Activated T-cell treated with anti-CD3 and anti-CD28 coated beads, Interleukin-2, amount 50 U/mL, for 24 hours (primary cell): ENCODE results near the gene PTGS1.
A peak's percentile ranks its signal among the peaks of the same experiment; 100 is the strongest.
"Not testable (repeated sequence)": the region's sequence is repeated elsewhere in the genome, so short reads cannot be mapped to it uniquely, and the experiment has no call there.

Experiments used
- DNase-seq: peaks from one replicate; pipeline ENCODE4 v3.0.0-alpha.2; 2020
- H3K27ac Mint-ChIP-seq: 2 replicates; pipeline ENCODE4 v1.8.0; 2020; ENCODE audit warnings: mild to moderate bottlenecking, mixed read lengths
- H3K27me3 Mint-ChIP-seq: 2 replicates; pipeline ENCODE4 v1.8.0; 2020; ENCODE audit warnings: mixed read lengths
- H3K36me3 Mint-ChIP-seq: 2 replicates; pipeline ENCODE4 v1.8.0; 2020; ENCODE audit warnings: low read depth, mixed read lengths
- H3K4me1 Mint-ChIP-seq: 2 replicates; pipeline ENCODE4 v1.8.0; 2020; ENCODE audit warnings: low read depth, mixed read lengths
- H3K4me3 Mint-ChIP-seq: 2 replicates; pipeline ENCODE4 v1.8.0; 2020; ENCODE audit warnings: mild to moderate bottlenecking, moderate library complexity, mixed read lengths
- H3K9me3 Mint-ChIP-seq: 2 replicates; pipeline ENCODE4 v1.8.0; 2020; ENCODE audit warnings: mixed read lengths

Gene PTGS1

GRCh38 chr9:122393284-122393983 lies 22.6 kb downstream of the PTGS1 start:
- H3K9me3 Mint-ChIP-seq = no peaks in the 10 kb centered on the region
- no peaks in the 10 kb centered on the region for H3K36me3 Mint-ChIP-seq
- H3K27me3 Mint-ChIP-seq = peaks cover 50% of the 10 kb centered on the region
- H3K4me3 Mint-ChIP-seq = no peak overlapping the region
- no peak for DNase-seq
- H3K27ac Mint-ChIP-seq = no peak overlapping the region
- H3K4me1 Mint-ChIP-seq = no peaks in the 10 kb centered on the region

- no peak for DNase-seq
- H3K4me3 Mint-ChIP-seq = no peak overlapping the region
- peaks cover 50% of the 10 kb centered on the region for H3K27me3 Mint-ChIP-seq
- no peaks in the 10 kb centered on the region for H3K4me1 Mint-ChIP-seq
- no peaks in the 10 kb centered on the region for H3K9me3 Mint-ChIP-seq
- H3K27ac Mint-ChIP-seq = no peak overlapping the region
- H3K36me3 Mint-ChIP-seq = no peaks in the 10 kb centered on the region
Measured at GRCh38 chr9:122394265-122395125, 23.7 kb downstream of the PTGS1 start.

GRCh38 chr9:122396614-122397148 lies 25.9 kb downstream of the PTGS1 start:
- no peak for DNase-seq
- Mint-ChIP-seq H3K4me1 (peaks cover 4% of the 10 kb centered on the region), H3K27ac (no peak overlapping the region), H3K4me3 (no peak overlapping the region), H3K9me3 (peaks cover 12% of the 10 kb centered on the region), H3K36me3 (no peaks in the 10 kb centered on the region), H3K27me3 (peaks cover 42% of the 10 kb centered on the region)

GRCh38 chr9:122397749-122398148 lies 26.9 kb downstream of the PTGS1 start:
- Mint-ChIP-seq H3K27ac (no peak overlapping the region), H3K9me3 (peaks cover 12% of the 10 kb centered on the region), H3K4me3 (no peak overlapping the region), H3K27me3 (peaks cover 32% of the 10 kb centered on the region), H3K4me1 (peaks cover 14% of the 10 kb centered on the region), H3K36me3 (no peaks in the 10 kb centered on the region)
- no peak for DNase-seq

- Mint-ChIP-seq H3K36me3 (no peaks in the 10 kb centered on the region), H3K9me3 (peaks cover 12% of the 10 kb centered on the region), H3K4me1 (peaks cover 21% of the 10 kb centered on the region), H3K4me3 (no peak overlapping the region), H3K27ac (no peak overlapping the region), H3K27me3 (peaks cover 34% of the 10 kb centered on the region)
- no peak for DNase-seq
Measured at GRCh38 chr9:122398371-122398924, 27.6 kb downstream of the PTGS1 start.

- H3K4me1 Mint-ChIP-seq = peaks cover 23% of the 10 kb centered on the region
- H3K4me3 Mint-ChIP-seq = no peak overlapping the region
- DNase-seq = no peak
- H3K36me3 Mint-ChIP-seq = no peaks in the 10 kb centered on the region
- peaks cover 37% of the 10 kb centered on the region for H3K27me3 Mint-ChIP-seq
- peak overlapping the region; percentile 88 for H3K27ac Mint-ChIP-seq
- peaks cover 12% of the 10 kb centered on the region for H3K9me3 Mint-ChIP-seq
Measured at GRCh38 chr9:122401896-122402295, 31.1 kb downstream of the PTGS1 start.

- H3K4me1 Mint-ChIP-seq = peaks cover 23% of the 10 kb centered on the region
- H3K27ac Mint-ChIP-seq = peak overlapping the region; percentile 88
- peak; percentile 38 for DNase-seq
- H3K36me3 Mint-ChIP-seq = no peaks in the 10 kb centered on the region
- peak overlapping the region; percentile 26 for H3K4me3 Mint-ChIP-seq
- H3K27me3 Mint-ChIP-seq = peaks cover 37% of the 10 kb centered on the region
- peaks cover 12% of the 10 kb centered on the region for H3K9me3 Mint-ChIP-seq
Measured at GRCh38 chr9:122402403-122402871, 31.6 kb downstream of the PTGS1 start.

GRCh38 chr9:122402874-122403273 lies 32.0 kb downstream of the PTGS1 start:
- peaks cover 23% of the 10 kb centered on the region for H3K4me1 Mint-ChIP-seq
- H3K36me3 Mint-ChIP-seq = no peaks in the 10 kb centered on the region
- peak overlapping the region; percentile 88 for H3K27ac Mint-ChIP-seq
- H3K9me3 Mint-ChIP-seq = peaks cover 12% of the 10 kb centered on the region
- peaks cover 37% of the 10 kb centered on the region for H3K27me3 Mint-ChIP-seq
- peak overlapping the region; percentile 26 for H3K4me3 Mint-ChIP-seq
- no peak for DNase-seq

GRCh38 chr9:122403381-122404000 lies 32.7 kb downstream of the PTGS1 start:
- H3K4me3 Mint-ChIP-seq = no peak overlapping the region
- H3K9me3 Mint-ChIP-seq = peaks cover 12% of the 10 kb centered on the region
- DNase-seq = no peak
- no peaks in the 10 kb centered on the region for H3K36me3 Mint-ChIP-seq
- H3K4me1 Mint-ChIP-seq = peaks cover 23% of the 10 kb centered on the region
- peaks cover 31% of the 10 kb centered on the region for H3K27me3 Mint-ChIP-seq
- no peak overlapping the region for H3K27ac Mint-ChIP-seq

GRCh38 chr9:122405304-122406069 lies 34.7 kb downstream of the PTGS1 start:
- not testable (repeated sequence) for DNase-seq, H3K36me3 Mint-ChIP-seq, H3K4me3 Mint-ChIP-seq, H3K27ac Mint-ChIP-seq, H3K9me3 Mint-ChIP-seq
- H3K4me1 Mint-ChIP-seq = peaks cover 23% of the 10 kb centered on the region
- peaks cover 22% of the 10 kb centered on the region for H3K27me3 Mint-ChIP-seq

GRCh38 chr9:122406070-122406890 lies 35.5 kb downstream of the PTGS1 start:
- Mint-ChIP-seq H3K36me3 (no peaks in the 10 kb centered on the region), H3K27ac (no peak overlapping the region), H3K4me3 (no peak overlapping the region), H3K9me3 (no peaks in the 10 kb centered on the region), H3K27me3 (peaks cover 20% of the 10 kb centered on the region), H3K4me1 (peaks cover 19% of the 10 kb centered on the region)
- DNase-seq = no peak

- peaks cover 38% of the 10 kb centered on the region for H3K27me3 Mint-ChIP-seq
- H3K9me3 Mint-ChIP-seq = not testable (repeated sequence)
Measured at GRCh38 chr9:122414108-122414507, 43.3 kb downstream of the PTGS1 start.

GRCh38 chr9:122418016-122418415 lies 47.2 kb downstream of the PTGS1 start:
- no peaks in the 10 kb centered on the region for H3K4me1 Mint-ChIP-seq
- peaks cover 59% of the 10 kb centered on the region for H3K27me3 Mint-ChIP-seq

More at GRCh38 chr9:122414108-122414507, 43.3 kb downstream of the PTGS1 start:
- DNase-seq, H3K27ac Mint-ChIP-seq, H3K4me1 Mint-ChIP-seq, H3K4me3 Mint-ChIP-seq, H3K36me3 Mint-ChIP-seq: not testable (repeated sequence)

More at GRCh38 chr9:122418016-122418415, 47.2 kb downstream of the PTGS1 start:
- peaks cover 27% of the 10 kb centered on the region for H3K9me3 Mint-ChIP-seq
- DNase-seq = no peak
- no peak overlapping the region for H3K4me3 Mint-ChIP-seq
- H3K27ac Mint-ChIP-seq = no peak overlapping the region
- peaks cover 7% of the 10 kb centered on the region for H3K36me3 Mint-ChIP-seq
